Measurements from ENCODE around the gene GDI2.
"Not testable (repeated sequence)": the region's sequence is repeated elsewhere in the genome, so short reads cannot be mapped to it uniquely, and the experiment has no call there.

The GDI2 gene

DNA sequence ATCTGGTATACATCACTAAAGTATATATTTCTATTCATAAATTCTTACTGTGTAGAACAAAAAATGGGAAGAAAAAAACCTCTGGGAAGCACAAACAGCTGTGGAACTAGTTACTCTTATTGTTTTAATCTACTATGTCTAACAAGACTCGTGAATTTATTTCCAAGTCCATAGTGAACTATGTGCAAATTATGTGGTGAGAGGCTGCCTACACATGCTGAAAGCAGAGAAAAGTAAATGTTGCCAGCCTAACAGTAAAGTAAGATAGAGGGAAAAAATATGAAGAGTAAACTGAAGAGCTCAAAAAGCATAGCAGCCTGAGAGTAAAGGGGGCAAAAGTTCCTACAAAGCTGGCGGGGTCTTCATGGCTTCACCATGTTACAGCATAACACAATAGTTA is 3.0 kb downstream of the GDI2 start:
- peaks cover 18% of the 10 kb centered on the region for H3K4me1 ChIP-seq (ENCODE audit: control insufficient read depth, insufficient read depth, low read length)
- H3K27me3 ChIP-seq (ENCODE audit: control insufficient read depth, insufficient read depth, low read length) = no peaks in the 10 kb centered on the region
- H3K4me3 ChIP-seq (ENCODE audit: low read depth, low read length) = peak overlapping the region; percentile 100
- no peak overlapping the region for H3K9ac ChIP-seq (ENCODE audit: low read length)
- no peaks in the 10 kb centered on the region; the same call in 1 of the 2 replicates for H3K9me3 ChIP-seq (ENCODE audit: control insufficient read depth, insufficient read depth, low read depth, low read length)
- no peak overlapping the region for H3K27ac ChIP-seq (ENCODE audit: low read depth, low read length)
- H3K36me3 ChIP-seq (ENCODE audit: control insufficient read depth, insufficient read depth, low read length) = peaks cover 26% of the 10 kb centered on the region

DNA sequence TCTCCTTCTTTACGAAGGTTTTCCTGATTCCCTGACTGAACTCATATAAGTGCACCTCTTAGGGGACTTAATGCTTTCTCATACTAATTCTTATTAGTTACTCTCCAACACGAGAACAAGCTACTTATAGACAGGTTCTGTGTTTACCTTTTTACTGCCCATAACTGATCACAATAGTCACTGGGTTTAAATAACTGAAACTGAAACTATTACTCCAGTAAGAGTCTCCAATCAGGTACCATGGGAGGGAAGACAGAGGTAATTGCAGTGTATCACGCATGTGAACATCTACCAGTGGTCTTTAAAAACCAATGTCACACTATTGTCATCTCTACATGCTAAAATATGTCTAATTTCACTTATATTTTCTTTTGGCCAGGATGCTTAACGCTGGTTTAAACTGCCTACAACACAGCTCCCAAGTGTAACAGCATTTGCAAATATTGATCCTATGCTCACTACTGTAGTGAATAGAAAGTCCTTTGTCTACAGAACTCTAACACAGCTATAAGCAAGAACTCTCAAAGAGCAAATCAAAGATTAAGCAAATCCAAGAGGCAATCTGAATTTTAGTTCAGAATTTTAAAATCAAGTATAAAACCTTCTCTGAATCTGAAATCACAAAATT is 3.6 kb downstream of the GDI2 start:
- peaks cover 17% of the 10 kb centered on the region for H3K4me1 ChIP-seq (ENCODE audit: control insufficient read depth, insufficient read depth, low read length)
- H3K4me3 ChIP-seq (ENCODE audit: low read depth, low read length) = 0 out of 2 replicates have a peak overlapping the region, but pooled peaks have one; percentile 100
- no peak overlapping the region for H3K27ac ChIP-seq (ENCODE audit: low read depth, low read length)

DNA sequence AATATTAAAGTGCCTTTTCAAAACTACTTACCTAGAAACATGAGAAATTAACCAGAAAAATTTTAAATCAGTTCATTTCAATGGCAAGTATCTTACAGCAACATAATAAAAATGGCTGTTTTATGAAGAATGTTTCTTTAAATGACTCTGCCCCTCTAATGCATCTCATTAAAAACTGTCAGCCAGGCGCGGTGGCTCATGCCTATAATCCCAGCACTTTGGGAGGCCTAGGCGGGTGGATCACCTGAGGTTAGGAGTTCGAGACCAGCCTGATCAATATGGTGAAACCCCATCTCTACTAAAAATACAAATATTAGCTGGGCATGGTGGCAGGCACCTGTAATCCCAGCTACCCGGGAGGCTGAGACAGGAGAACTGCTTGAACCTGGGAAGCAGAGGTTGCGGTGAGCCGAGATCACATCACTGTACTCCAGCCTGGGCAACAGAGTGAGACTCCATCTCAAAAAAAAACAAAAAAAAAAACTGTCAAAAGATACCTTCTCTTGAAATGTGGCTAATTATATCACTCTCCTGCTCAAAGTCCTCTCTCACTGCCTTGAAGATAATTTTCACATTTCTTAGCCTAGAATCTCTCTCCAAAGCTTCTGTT is 4.3 kb downstream of the GDI2 start:
- not testable (repeated sequence) for H3K9me3 ChIP-seq (ENCODE audit: control insufficient read depth, insufficient read depth, low read depth, low read length); H3K27me3 ChIP-seq (ENCODE audit: control insufficient read depth, insufficient read depth, low read length); H3K4me3 ChIP-seq (ENCODE audit: low read depth, low read length); H3K27ac ChIP-seq (ENCODE audit: low read depth, low read length); H3K9ac ChIP-seq (ENCODE audit: low read length)
- Histone ChIP-seq H3K4me1 (ENCODE audit: control insufficient read depth, insufficient read depth, low read length) (peaks cover 10% of the 10 kb centered on the region), H3K36me3 (ENCODE audit: control insufficient read depth, insufficient read depth, low read length) (peaks cover 29% of the 10 kb centered on the region)

More for the DNA sequence above, 3.6 kb downstream of the GDI2 start:
- H3K36me3 ChIP-seq (ENCODE audit: control insufficient read depth, insufficient read depth, low read length) = peaks cover 29% of the 10 kb centered on the region
- H3K27me3 ChIP-seq (ENCODE audit: control insufficient read depth, insufficient read depth, low read length) = no peaks in the 10 kb centered on the region
- H3K9ac ChIP-seq (ENCODE audit: low read length) = no peak overlapping the region
- H3K9me3 ChIP-seq (ENCODE audit: control insufficient read depth, insufficient read depth, low read depth, low read length) = no peaks in the 10 kb centered on the region; the same call in 1 of the 2 replicates

DNA sequence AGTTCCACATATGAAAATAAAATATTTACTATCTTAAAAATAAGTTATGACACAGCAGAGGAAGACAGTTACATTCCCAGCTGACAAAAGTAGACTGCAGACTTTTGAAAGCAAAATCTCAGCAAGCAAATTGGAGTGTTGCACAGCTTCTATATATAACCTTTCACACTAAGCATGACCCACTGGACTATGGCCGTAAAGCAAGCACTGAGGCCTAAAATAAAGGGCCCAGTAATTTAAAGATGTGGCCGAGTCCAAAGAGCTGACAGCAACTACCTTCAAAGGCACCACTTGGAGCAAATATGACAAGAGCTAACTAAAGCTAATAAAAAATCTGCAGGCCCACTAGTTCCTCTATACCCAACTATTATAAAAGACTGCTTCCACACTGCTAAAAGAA is 6.5 kb downstream of the GDI2 start:
- peaks cover 29% of the 10 kb centered on the region for H3K36me3 ChIP-seq (ENCODE audit: control insufficient read depth, insufficient read depth, low read length)
- H3K9ac ChIP-seq (ENCODE audit: low read length) = no peak overlapping the region
- no peak overlapping the region for H3K27ac ChIP-seq (ENCODE audit: low read depth, low read length)
- peaks cover 10% of the 10 kb centered on the region for H3K4me1 ChIP-seq (ENCODE audit: control insufficient read depth, insufficient read depth, low read length)
- H3K9me3 ChIP-seq (ENCODE audit: control insufficient read depth, insufficient read depth, low read depth, low read length) = no peaks in the 10 kb centered on the region; the same call in 1 of the 2 replicates
- no peak overlapping the region for H3K4me3 ChIP-seq (ENCODE audit: low read depth, low read length)
- H3K27me3 ChIP-seq (ENCODE audit: control insufficient read depth, insufficient read depth, low read length) = no peaks in the 10 kb centered on the region

DNA sequence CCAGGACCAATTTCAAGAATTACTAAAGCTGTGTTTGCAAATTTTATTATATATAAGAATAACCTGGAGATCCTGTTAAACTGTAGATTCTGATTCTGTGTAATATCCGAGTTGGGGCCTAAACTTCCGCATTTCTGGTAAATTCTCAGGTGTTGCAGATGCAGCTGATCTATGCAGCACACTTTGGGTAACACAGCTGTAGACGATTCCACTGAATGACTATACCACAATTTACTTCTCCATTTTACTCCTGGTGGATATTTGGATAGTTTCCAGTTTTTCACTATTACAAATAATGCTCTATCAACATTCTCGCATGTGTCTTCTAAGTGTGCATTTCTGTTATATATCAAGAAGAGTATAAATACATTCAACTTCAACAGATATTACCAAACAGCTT is 7.5 kb downstream of the GDI2 start:
- Histone ChIP-seq H3K9me3 (ENCODE audit: control insufficient read depth, insufficient read depth, low read depth, low read length) (no peaks in the 10 kb centered on the region; the same call in 1 of the 2 replicates), H3K4me1 (ENCODE audit: control insufficient read depth, insufficient read depth, low read length) (peaks cover 10% of the 10 kb centered on the region), H3K4me3 (ENCODE audit: low read depth, low read length) (no peak overlapping the region), H3K9ac (ENCODE audit: low read length) (no peak overlapping the region), H3K27ac (ENCODE audit: low read depth, low read length) (no peak overlapping the region), H3K36me3 (ENCODE audit: control insufficient read depth, insufficient read depth, low read length) (peaks cover 30% of the 10 kb centered on the region), H3K27me3 (ENCODE audit: control insufficient read depth, insufficient read depth, low read length) (no peaks in the 10 kb centered on the region)

DNA sequence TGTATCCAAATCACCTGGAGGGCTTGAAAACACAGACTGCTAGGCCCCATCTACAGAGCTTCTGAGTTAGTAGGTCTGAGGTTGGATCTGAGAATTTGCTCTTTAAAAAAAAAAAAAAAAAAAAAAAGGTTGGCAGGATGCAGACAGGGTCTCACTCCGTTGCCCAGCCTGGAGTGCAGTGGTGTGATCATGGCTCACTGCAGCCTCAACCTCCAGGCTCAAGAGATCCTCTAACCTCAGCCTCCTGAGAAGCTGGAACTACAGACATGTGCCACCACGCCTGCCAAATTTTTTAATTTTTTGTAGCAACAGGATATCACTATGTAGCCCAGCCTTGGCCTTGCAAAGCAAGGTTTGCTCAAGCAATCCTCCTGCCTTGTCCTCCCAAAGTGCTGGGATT is 8.0 kb downstream of the GDI2 start:
- H3K36me3 ChIP-seq (ENCODE audit: control insufficient read depth, insufficient read depth, low read length) = peaks cover 34% of the 10 kb centered on the region
- peaks cover 7% of the 10 kb centered on the region for H3K4me1 ChIP-seq (ENCODE audit: control insufficient read depth, insufficient read depth, low read length)
- H3K27me3 ChIP-seq (ENCODE audit: control insufficient read depth, insufficient read depth, low read length) = no peaks in the 10 kb centered on the region
- H3K9ac ChIP-seq (ENCODE audit: low read length) = no peak overlapping the region
- no peaks in the 10 kb centered on the region; the same call in 1 of the 2 replicates for H3K9me3 ChIP-seq (ENCODE audit: control insufficient read depth, insufficient read depth, low read depth, low read length)
- H3K4me3 ChIP-seq (ENCODE audit: low read depth, low read length) = no peak overlapping the region
- H3K27ac ChIP-seq (ENCODE audit: low read depth, low read length) = no peak overlapping the region

DNA sequence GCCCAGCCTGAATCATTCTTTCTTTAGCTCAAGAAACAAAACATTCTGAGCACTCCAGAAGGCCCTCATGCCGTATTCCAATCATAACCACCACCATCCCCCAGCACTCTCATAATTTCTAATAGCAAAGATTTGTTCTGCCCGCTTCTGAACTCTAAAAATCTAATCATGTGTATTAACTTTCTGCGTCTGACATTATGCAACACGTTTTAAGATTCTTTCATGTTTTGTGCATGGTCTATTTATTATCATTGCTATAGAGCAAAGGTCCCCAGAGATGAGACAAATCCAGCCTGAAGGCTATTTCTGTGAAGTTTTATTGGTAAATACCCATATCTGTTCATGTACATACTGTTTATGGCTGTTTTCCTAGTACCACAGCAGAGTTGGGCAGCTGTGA is 8.8 kb downstream of the GDI2 start:
- no peaks in the 10 kb centered on the region for H3K4me1 ChIP-seq (ENCODE audit: control insufficient read depth, insufficient read depth, low read length)
- peaks cover 39% of the 10 kb centered on the region for H3K36me3 ChIP-seq (ENCODE audit: control insufficient read depth, insufficient read depth, low read length)
- no peak overlapping the region for H3K4me3 ChIP-seq (ENCODE audit: low read depth, low read length)

DNA sequence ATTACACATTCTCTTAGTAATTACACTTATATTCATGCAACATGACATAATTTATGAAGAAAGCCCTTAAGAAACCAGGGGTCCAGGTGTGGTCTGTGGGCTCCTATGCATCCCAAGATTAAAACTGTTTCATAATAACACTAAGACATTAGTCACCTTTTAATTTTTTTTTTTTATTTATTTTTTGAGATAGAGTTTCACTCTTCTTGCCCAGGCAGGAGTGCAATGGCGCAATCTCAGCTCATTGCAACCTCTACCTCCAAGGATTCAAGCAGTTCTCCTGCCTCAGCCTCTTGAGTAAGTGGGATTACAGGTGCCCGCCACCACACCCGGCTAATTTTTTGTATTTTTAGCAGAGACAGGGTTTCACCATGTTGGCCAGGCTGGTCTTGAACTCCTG is 12.5 kb downstream of the GDI2 start:
- H3K36me3 ChIP-seq (ENCODE audit: control insufficient read depth, insufficient read depth, low read length) = peaks cover 57% of the 10 kb centered on the region
- no peak overlapping the region for H3K27ac ChIP-seq (ENCODE audit: low read depth, low read length)

More for the DNA sequence above, 8.8 kb downstream of the GDI2 start:
- no peaks in the 10 kb centered on the region; the same call in 1 of the 2 replicates for H3K9me3 ChIP-seq (ENCODE audit: control insufficient read depth, insufficient read depth, low read depth, low read length)
- no peaks in the 10 kb centered on the region for H3K27me3 ChIP-seq (ENCODE audit: control insufficient read depth, insufficient read depth, low read length)
- H3K27ac ChIP-seq (ENCODE audit: low read depth, low read length) = no peak overlapping the region
- H3K9ac ChIP-seq (ENCODE audit: low read length) = no peak overlapping the region

DNA sequence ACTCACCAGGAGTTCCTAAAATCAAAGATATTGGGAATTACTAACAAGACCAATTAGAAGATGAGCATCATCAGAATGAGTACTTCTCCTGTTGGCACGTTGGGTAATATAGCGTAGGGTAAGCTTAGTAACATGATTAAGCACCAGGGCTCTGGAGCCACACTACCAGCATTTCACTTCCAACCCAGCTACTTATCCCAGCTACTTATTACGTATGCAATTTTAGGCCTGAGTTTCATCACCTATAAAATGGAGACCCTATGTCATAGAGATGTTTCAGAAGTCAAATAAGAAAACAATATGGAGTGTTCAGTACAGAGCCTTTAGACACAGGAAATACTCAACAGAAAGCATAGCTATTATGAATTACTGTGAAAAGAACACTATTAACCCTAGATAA is 19.0 kb downstream of the GDI2 start:
- H3K9ac ChIP-seq (ENCODE audit: low read length) = no peak overlapping the region
- no peaks in the 10 kb centered on the region for H3K4me1 ChIP-seq (ENCODE audit: control insufficient read depth, insufficient read depth, low read length)
- H3K36me3 ChIP-seq (ENCODE audit: control insufficient read depth, insufficient read depth, low read length) = peaks cover 95% of the 10 kb centered on the region
- H3K9me3 ChIP-seq (ENCODE audit: control insufficient read depth, insufficient read depth, low read depth, low read length) = no peaks in the 10 kb centered on the region
- no peaks in the 10 kb centered on the region for H3K27me3 ChIP-seq (ENCODE audit: control insufficient read depth, insufficient read depth, low read length)
- H3K27ac ChIP-seq (ENCODE audit: low read depth, low read length) = 0 out of 2 replicates have a peak overlapping the region, but pooled peaks have one; percentile 25
- no peak overlapping the region for H3K4me3 ChIP-seq (ENCODE audit: low read depth, low read length)

More for the DNA sequence above, 12.5 kb downstream of the GDI2 start:
- no peak overlapping the region for H3K9ac ChIP-seq (ENCODE audit: low read length)
- no peaks in the 10 kb centered on the region for H3K27me3 ChIP-seq (ENCODE audit: control insufficient read depth, insufficient read depth, low read length)
- no peaks in the 10 kb centered on the region for H3K4me1 ChIP-seq (ENCODE audit: control insufficient read depth, insufficient read depth, low read length)
- no peak overlapping the region for H3K4me3 ChIP-seq (ENCODE audit: low read depth, low read length)
- no peaks in the 10 kb centered on the region; the same call in 1 of the 2 replicates for H3K9me3 ChIP-seq (ENCODE audit: control insufficient read depth, insufficient read depth, low read depth, low read length)

DNA sequence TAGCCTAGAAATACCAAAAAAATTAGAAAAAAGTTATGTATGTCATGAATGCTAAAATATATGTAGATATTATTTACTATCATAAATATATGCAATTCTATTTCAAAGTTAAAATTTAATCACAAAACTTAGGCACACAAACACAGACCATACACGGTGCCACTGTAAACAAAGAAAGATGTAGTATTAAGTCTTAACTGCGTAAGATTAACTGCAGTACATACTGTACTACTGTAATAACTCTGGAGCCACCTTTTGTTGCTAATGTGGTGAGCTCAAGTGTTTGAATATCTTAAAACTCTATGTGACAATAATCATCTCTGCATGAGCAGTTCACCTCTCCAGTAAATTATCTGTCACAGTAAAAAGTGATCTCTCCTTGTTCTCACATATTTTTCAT is 23.6 kb downstream of the GDI2 start:
- H3K4me3 ChIP-seq (ENCODE audit: low read depth, low read length) = no peak overlapping the region
- no peak overlapping the region for H3K9ac ChIP-seq (ENCODE audit: low read length)
- H3K9me3 ChIP-seq (ENCODE audit: control insufficient read depth, insufficient read depth, low read depth, low read length) = no peaks in the 10 kb centered on the region
- no peaks in the 10 kb centered on the region for H3K4me1 ChIP-seq (ENCODE audit: control insufficient read depth, insufficient read depth, low read length)
- H3K27ac ChIP-seq (ENCODE audit: low read depth, low read length) = no peak overlapping the region
- no peaks in the 10 kb centered on the region for H3K27me3 ChIP-seq (ENCODE audit: control insufficient read depth, insufficient read depth, low read length)
- peaks cover 97% of the 10 kb centered on the region for H3K36me3 ChIP-seq (ENCODE audit: control insufficient read depth, insufficient read depth, low read length)

DNA sequence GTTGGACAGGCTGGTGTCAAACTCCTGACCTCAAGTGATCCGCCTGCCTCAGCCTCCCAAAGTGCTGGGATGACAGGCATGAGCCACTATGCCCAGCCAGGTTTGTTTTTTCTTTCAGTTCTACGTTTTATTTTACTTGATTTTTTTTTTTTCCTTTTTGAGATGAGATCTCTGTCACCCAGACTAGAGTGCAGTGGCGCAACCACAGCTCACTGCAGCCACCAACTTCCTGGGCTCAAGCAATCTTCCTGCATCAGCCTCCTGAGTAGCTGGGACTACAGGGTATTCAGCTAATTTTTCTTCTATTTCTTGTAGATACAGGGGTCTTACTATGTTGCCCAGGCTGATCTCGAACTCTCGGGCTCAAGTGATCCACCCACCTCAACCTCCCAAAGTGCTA is 24.3 kb downstream of the GDI2 start:
- H3K4me1 ChIP-seq (ENCODE audit: control insufficient read depth, insufficient read depth, low read length) = no peaks in the 10 kb centered on the region
- H3K9me3 ChIP-seq (ENCODE audit: control insufficient read depth, insufficient read depth, low read depth, low read length) = no peaks in the 10 kb centered on the region
- H3K9ac ChIP-seq (ENCODE audit: low read length) = no peak overlapping the region
- H3K27me3 ChIP-seq (ENCODE audit: control insufficient read depth, insufficient read depth, low read length) = no peaks in the 10 kb centered on the region
- no peak overlapping the region for H3K27ac ChIP-seq (ENCODE audit: low read depth, low read length)
- H3K36me3 ChIP-seq (ENCODE audit: control insufficient read depth, insufficient read depth, low read length) = peaks cover 98% of the 10 kb centered on the region
- no peak overlapping the region for H3K4me3 ChIP-seq (ENCODE audit: low read depth, low read length)
